Measurements from ENCODE around the gene DCBLD2.
A peak's percentile ranks its signal among the peaks of the same experiment; 100 is the strongest.

The DCBLD2 gene

DNA sequence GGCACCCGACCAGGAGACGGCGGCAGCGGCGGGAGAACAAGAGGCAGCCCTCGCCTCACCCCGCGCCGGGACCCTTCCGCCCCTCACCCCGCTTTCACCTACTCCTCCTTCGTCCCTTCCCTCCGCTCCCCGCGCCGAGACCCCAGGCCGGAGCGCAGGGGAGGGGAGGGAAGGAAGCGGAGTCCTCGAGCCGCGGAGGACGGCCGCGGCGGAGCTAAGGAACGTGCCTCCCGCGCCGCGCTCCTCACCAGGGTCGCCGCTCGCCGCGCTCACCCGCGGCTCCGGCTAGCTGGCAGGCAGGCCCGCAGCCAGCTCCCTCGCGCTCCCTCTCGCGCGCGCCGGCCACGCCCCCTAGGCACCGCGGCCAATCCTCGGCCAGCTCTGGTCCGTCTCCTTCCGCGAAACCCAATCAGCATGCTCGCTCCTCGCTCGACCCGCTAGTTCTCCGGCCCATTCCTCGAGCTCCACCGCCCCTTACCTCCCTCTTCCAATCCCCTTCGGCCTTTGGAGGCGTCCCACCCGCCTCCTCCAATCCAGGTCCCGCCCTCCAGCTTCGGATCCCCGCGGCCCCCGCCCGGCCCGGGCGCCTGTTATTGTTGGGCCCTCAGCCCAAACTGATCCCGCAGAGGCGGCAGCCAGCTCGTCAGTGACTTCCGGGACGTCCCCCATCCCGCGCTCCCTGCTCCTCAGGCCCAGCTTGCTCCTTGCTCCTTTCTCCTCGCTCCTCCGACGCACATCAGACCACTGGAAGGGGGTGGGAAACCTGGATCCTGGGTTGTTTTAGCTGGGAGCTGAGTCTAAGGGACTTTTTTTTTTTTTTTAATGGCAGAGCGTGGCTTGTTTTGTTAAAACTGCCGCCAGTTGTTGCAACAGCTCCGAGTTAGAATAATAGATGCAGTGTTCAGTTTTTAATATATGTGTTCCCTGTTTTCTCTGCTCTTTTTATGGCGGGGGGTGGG, at the start of gene DCBLD2:
Gene DCBLD2 (minus strand): TSS at position 304 of the 959 bp plus-strand sequence. CDS start 369 bp downstream, outside the sequence.
- peak; percentile 100 for DNase-seq

DNA sequence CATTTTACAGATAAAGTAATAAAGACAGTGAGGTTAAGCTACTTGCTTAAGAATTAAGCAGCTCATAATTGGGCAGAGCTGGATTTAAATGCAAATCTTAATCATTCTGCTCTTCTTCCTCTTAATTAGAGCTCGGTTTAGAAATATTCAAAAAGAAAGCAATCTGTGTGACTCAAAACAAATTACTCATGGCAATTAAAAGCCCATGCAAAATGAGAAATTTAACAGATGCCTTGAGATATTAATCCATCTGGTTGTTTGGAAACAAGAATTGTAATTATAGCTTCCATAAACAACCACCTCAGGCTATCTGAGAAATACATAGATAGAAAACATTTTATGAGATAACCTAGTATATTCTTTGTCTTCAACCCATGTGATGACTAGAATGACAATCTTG, 44.2 kb upstream of the DCBLD2 start:
- no peak for DNase-seq

GRCh38 chr3:98945101-98945524, 43.6 kb upstream of the DCBLD2 start:
- peak; percentile 57 for DNase-seq

- DNase-seq, result no peak
Measured at GRCh38 chr3:98930413-98930812, 28.9 kb upstream of the DCBLD2 start.

GRCh38 chr3:98921957-98922356, 20.5 kb upstream of the DCBLD2 start:
- DNase-seq, result no peak

DNA sequence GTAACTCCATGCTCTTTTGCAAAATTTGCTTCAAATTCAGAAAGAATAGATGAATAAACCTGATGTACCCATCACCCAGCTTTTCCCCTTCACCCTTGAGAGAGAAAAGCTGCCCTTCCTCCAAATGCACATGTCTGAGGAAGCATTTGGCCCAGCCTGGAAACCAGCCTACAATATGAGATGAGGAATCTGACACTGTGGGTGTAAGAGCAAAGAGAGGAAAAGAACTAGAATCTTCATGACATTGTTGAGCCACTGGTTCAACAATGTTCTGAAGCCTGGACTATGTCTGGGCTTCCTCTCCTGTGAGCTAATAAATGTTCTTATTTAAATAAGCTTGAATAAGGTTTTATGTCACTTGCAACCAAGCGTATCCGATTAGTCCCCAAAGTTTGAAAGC, 18.7 kb upstream of the DCBLD2 start:
- DNase-seq, result no peak

- peak; percentile 13 for DNase-seq
Measured at GRCh38 chr3:98918586-98918985, 17.1 kb upstream of the DCBLD2 start.

GRCh38 chr3:98917608-98918007, 16.1 kb upstream of the DCBLD2 start:
- DNase-seq, result no peak

GRCh38 chr3:98914210-98915080, 12.9 kb upstream of the DCBLD2 start:
- DNase-seq, result peak; percentile 52

GRCh38 chr3:98912448-98912847, 11.0 kb upstream of the DCBLD2 start:
- no peak for DNase-seq

DNA sequence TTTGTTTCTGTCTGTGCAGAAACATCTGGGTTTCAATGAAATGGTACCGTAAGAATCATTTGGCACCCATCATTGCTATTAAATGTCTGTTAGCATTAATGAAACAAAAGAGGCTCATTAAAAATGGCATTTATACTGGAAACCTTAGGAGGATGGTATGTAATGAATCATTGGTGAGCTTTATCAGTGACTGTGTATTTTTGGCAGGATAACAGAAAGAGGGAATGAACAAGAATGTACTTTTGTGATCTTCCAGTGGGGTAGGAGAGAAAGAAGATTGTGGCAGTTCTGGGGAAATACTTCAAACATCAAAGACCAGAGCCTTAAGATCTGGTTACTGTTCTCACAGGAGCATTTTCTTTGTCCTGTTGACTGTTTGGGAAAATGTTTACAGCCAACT, 4.7 kb upstream of the DCBLD2 start:
- DNase-seq, result peak; percentile 91

- DNase-seq, result no peak
Measured at GRCh38 chr3:98903705-98904481, 2.4 kb upstream of the DCBLD2 start.

DNA sequence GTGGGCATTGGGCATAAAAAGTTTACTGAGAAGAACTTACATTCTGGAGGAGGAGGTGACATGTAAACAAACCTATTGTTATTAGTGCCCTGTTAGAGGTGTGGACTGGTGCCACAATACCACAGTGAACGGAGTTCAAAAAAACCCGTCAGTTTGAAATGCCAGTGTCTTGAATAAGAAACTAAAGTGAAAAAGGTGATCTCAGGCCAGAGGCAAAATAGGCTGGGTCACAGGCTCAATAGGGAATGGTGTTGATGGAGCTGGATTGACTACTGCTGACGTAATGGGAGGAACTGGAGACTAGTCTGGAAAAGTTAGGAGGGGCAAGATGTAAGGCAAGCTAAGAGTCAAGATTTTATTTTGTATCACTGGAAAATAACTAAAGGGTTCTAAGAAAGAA, 1.6 kb upstream of the DCBLD2 start:
- DNase-seq, result no peak

GRCh38 chr3:98902351-98902740, 851 bp upstream of the DCBLD2 start:
- DNase-seq, result no peak

- DNase-seq, result peak; percentile 38
Measured at GRCh38 chr3:98901119-98901391, 440 bp downstream of the DCBLD2 start.

- no peak for DNase-seq
Measured at GRCh38 chr3:98900265-98901118, 1.0 kb downstream of the DCBLD2 start.

DNA sequence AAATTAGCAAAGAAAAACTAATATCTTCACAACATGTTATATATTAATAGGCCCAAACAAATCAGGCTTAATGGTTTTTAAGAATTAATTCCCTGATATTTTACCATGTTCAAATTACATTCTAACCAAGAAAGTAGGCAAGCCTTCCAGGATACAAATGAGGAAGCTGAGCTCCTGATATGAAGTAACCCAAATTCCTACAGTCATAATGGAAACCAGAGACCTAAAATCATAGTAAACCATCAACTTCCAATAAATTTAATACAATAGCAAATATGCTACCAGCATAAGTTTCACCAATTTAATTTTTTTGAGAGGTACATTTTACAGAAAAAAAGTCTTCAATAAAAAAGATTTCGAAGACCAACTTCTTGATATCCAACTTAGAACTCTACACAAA, 3.8 kb downstream of the DCBLD2 start:
- DNase-seq, result no peak

DNA sequence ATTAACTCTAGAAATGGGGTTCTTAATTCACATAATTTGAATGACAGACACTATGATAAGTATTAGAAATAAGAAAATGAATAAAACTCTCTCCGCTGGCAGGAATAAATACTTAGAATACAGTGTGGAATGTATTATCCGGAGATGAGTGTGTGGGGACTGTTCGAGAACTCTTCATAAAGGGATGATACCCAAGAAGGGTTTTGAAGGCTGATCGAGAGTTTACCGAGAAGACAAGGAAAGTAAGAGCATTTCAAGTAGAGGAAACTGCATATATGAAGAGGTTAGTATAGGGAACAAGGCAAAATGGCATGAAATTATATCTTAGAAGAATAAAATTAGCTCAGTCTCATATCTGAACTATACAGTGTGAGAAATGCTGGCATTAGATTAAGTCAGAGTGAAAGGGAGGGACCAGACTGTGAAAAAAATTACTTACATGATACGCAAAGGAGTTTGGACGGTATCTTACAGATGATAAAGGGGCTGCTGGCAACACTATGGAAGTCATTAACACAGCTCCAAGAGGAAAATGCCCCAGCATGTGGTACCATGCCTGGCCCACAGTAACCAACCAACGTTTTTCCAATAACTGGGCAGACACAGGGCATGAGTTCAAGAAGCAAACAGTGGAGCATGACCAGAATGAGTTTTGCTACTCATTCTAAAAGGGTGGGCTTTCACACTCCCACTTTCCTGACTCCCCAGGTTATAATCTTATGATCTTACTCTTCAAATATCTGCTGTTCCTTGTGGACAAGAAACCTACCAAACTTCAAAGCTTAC, 6.5 kb downstream of the DCBLD2 start:
- no peak for DNase-seq

GRCh38 chr3:98893740-98894139, 7.8 kb downstream of the DCBLD2 start:
- peak; percentile 27 for DNase-seq

DNA sequence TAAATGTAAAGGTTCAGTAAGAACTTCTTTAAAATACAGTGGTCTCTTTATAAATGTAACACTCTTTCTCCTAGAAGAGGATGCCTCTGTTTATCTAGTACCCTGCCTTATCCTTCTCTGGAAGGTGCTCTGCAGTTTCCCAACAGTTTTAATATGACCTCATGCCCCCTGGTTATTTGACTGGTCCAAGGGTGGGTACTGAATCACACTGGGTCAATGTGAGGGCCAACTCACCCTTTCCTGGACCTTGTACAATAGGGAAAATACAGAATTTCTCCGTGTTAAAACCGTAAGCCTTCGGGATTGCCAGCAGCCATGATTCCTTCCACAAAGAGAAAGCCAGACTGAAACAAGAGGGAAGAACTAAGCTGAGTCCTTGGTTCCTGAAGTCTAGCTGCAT, 9.2 kb downstream of the DCBLD2 start:
- no peak for DNase-seq
